Common myeloid progenitor, CD34-positive (primary cell): ENCODE measurements around the gene KCNA10.

Experiments used
- CTCF ChIA-PET: fragments of 350-600 bp; sonication (Branson Sonifier 250); formaldehyde crosslinking; loops from one replicate; lab custom pipeline; 2021; ENCODE audit warnings: antibody characterized with exemption; lab: Charles Lee
- POLR2A ChIA-PET: fragments of 350-600 bp; sonication (Branson Sonifier 250); formaldehyde crosslinking; loops from one replicate; lab custom pipeline; 2021; ENCODE audit warnings: antibody characterized with exemption; lab: Charles Lee
- DNase-seq, 3 donors: peaks; one replicate each; pipeline versions ENCODE4 v3.0.0 to v3.0.0-alpha.2; 2013
- H3K27ac ChIP-seq, 2 experiments: 1 replicate in 1 of 2; 2 replicates in 1 of 2; pipeline ENCODE4 v1.7.0; 2013; ENCODE audit warnings: inconsistent platforms in 2 of 2, low read length in 2 of 2, mild to moderate bottlenecking in 2 of 2, low read depth in 1 of 2, moderate library complexity in 1 of 2; ENCODE audit not compliant: severe bottlenecking in 2 of 2, insufficient read depth in 1 of 2, poor library complexity in 1 of 2
- H3K27me3 ChIP-seq, 5 experiments: replicated peaks in 2 of 5; 1 replicate in 3 of 5; 2 replicates in 2 of 5; pipeline versions ENCODE4 v1.6.1 to v1.7.0; 2013; ENCODE audit warnings: low read length in 4 of 5, mild to moderate bottlenecking in 2 of 5, moderate library complexity in 2 of 5, inconsistent platforms in 1 of 5; ENCODE audit not compliant: insufficient read depth in 5 of 5, control insufficient read depth in 4 of 5
- H3K36me3 ChIP-seq, 4 experiments: 1 replicate in 2 of 4; 2 replicates in 2 of 4; pipeline versions ENCODE4 v1.6.1 to v1.7.0; 2013; ENCODE audit warnings: low read length in 3 of 4, control low read depth in 1 of 4, mild to moderate bottlenecking in 1 of 4; ENCODE audit not compliant: control insufficient read depth in 4 of 4, insufficient read depth in 4 of 4
- H3K4me1 ChIP-seq, 4 experiments: 1 replicate in 3 of 4; 2 replicates in 1 of 4; pipeline versions ENCODE4 v1.6.1 to v1.7.1; 2013; ENCODE audit warnings: low read length in 3 of 4, mild to moderate bottlenecking in 3 of 4, control low read depth in 1 of 4, inconsistent platforms in 1 of 4, moderate library complexity in 1 of 4; ENCODE audit not compliant: control insufficient read depth in 4 of 4, insufficient read depth in 4 of 4; ENCODE audit errors: control extremely low read depth in 1 of 4
- H3K4me3 ChIP-seq, 7 experiments: 1 replicate in 4 of 7; 2 replicates in 3 of 7; pipeline versions ENCODE4 v1.5.1 to v1.7.0; 2013; ENCODE audit warnings: mild to moderate bottlenecking in 7 of 7, low read length in 6 of 7, moderate library complexity in 6 of 7, inconsistent platforms in 2 of 7, low read depth in 2 of 7, control low read depth in 1 of 7; ENCODE audit not compliant: insufficient read depth in 4 of 7, control insufficient read depth in 1 of 7; ENCODE audit errors: extremely low read depth in 1 of 7
- H3K9me3 ChIP-seq, 5 experiments: 1 replicate in 4 of 5; 2 replicates in 1 of 5; pipeline versions ENCODE4 v1.6.1 to v1.7.1; 2013; ENCODE audit warnings: low read length in 4 of 5, mild to moderate bottlenecking in 2 of 5, inconsistent platforms in 1 of 5, low read depth in 1 of 5, moderate library complexity in 1 of 5; ENCODE audit not compliant: control insufficient read depth in 4 of 5, insufficient read depth in 2 of 5; ENCODE audit errors: control extremely low read depth in 1 of 5
- WGBS: methylation state at CpG from one replicate; pipeline ENCODE4 v1.1.5; 2013; ENCODE audit not compliant: insufficient coverage; 5-methylcytosine and 5-hydroxymethylcytosine counted together

KCNA10 gene

DNA sequence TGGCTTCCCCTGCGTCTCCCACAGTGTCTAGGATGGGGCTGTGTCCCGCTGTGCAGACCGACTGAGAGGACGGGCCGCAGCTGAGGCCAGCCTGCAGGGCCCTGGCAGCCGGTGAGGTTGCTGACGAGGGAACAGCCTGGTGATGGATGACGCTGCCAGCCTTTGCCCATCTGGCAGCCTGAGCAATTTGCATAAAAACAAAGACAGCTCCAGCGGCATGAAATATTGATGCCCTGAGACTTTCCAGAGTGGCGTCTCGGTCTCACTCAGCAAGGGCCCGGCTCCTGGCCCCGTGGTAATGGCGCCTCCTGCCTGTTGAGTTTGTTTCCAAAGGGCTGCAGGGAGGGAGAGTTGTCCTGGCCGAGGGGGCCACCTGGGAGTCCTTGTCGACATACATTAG lies 19.1 kb upstream of the KCNA10 start:
- no peak for DNase-seq
- POLR2A ChIA-PET, result no interaction called here
- 83% methylated on average over 14 of the region's 16 CpGs for WGBS
- Histone ChIP-seq H3K9me3 (no peaks in the 10 kb centered on the region), H3K27me3 (peaks cover 0 to 13% (median 0%) of the 10 kb centered on the region in 5 experiments), H3K27ac (no peak overlapping the region), H3K4me1 (no peaks in the 10 kb centered on the region), H3K36me3 (no peaks in the 10 kb centered on the region), H3K4me3 (no peak overlapping the region)
- CTCF ChIA-PET, result interaction anchor here (1.2 kb wide), 1 partner anchor 14 kb away, joined by 3 read pairs; no protein-coding TSS in a partner anchor

- Histone ChIP-seq H3K4me1 (no peaks in the 10 kb centered on the region), H3K36me3 (no peaks in the 10 kb centered on the region), H3K9me3 (no peaks in the 10 kb centered on the region), H3K4me3 (no peak overlapping the region), H3K27me3 (peaks cover 0 to 18% (median 0%) of the 10 kb centered on the region in 5 experiments), H3K27ac (no peak overlapping the region)
- ChIA-PET POLR2A (interaction anchor here (0.6 kb wide), 1 partner anchor 1680 kb away, joined by 6 read pairs; no protein-coding TSS in a partner anchor), CTCF (interaction anchor here (1.0 to 1.4 kb wide), 3 partner anchors 9 to 78 kb away, joined by 5 read pairs; no protein-coding TSS in a partner anchor)
- DNase-seq, result no peak
- WGBS, result 64% methylated on average over 2 of the region's 3 CpGs
These were observed 17.0 kb upstream of the KCNA10 start for GRCh38 chr1:110535985-110536384.

DNA sequence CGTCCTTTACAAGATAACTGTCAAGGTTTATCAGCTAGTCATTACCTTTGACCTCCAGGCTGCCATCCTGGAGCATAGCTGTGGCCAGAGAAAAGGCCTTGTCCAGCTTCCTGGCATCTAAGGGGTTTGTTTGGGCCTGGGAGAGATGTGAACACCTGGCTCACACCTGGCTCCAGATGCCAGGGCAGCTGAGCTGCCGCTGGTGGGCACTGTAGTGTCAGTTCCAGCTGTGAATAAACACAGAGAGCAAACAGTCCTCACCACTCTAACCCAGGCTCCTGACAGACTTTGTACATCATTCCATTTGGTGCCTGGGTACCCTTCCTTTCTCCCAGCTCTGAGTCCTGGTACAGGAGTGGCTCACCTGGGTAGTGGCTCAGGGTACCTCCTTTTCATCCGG lies 14.3 kb upstream of the KCNA10 start:
- 88% methylated on average over 1 of the region's 3 CpGs for WGBS
- H3K9me3 ChIP-seq, result no peaks in the 10 kb centered on the region
- no peak for DNase-seq
- CTCF ChIA-PET, result interaction anchor here (1.0 to 1.4 kb wide), 3 partner anchors 9 to 87 kb away, joined by 3 to 4 read pairs (median 3); no protein-coding TSS in a partner anchor
- POLR2A ChIA-PET, result no interaction called here
- no peak overlapping the region for H3K4me3 ChIP-seq
- H3K36me3 ChIP-seq, result no peaks in the 10 kb centered on the region
- no peaks in the 10 kb centered on the region for H3K4me1 ChIP-seq
- H3K27ac ChIP-seq, result no peak overlapping the region
- peaks cover 0 to 34% (median 6%) of the 10 kb centered on the region in 5 experiments for H3K27me3 ChIP-seq

DNA sequence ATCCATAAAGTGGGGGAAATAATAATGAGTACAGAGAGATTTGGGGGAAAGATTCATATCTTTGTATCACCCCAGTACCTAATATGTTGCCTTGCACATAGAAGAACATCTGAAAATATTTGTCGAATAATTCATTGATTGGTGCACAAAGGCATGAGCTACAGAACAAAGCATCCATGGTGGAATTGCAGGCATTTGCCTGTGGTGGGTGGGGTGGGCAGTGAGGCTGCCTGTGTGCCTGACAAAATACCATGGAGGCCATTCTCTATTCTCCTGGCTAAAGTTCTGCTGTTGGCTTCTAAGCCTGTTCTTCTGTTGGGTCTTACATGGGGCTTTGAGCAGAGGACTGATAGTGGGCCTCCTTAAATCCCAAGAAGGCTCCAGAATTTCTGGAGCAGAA lies 10.0 kb upstream of the KCNA10 start:
- WGBS, result no CpG with 5 or more reads among the region's 1 CpG
- CTCF ChIA-PET, result interaction anchor here (0.8 to 1.4 kb wide), 2 partner anchors 81 to 252 kb away, joined by 3 to 4 read pairs; no protein-coding TSS in a partner anchor
- POLR2A ChIA-PET, result no interaction called here

GRCh38 chr1:110526201-110526780 lies 7.3 kb upstream of the KCNA10 start:
- WGBS, result 69% methylated on average over 7 of the region's 7 CpGs
- H3K9me3 ChIP-seq, result no peaks in the 10 kb centered on the region
- POLR2A ChIA-PET, result interaction anchor here (0.6 kb wide), 1 partner anchor 220 kb away, joined by 3 read pairs; no protein-coding TSS in a partner anchor
- no peaks in the 10 kb centered on the region for H3K36me3 ChIP-seq
- no peak overlapping the region for H3K4me3 ChIP-seq
- no peak overlapping the region for H3K27ac ChIP-seq
- CTCF ChIA-PET, result interaction anchor here (0.6 to 5.1 kb wide), 14 partner anchors 10 to 257 kb away, joined by 3 to 23 read pairs (median 4); no protein-coding TSS in a partner anchor
- peaks cover 0 to 3% (median 0%) of the 10 kb centered on the region in 4 experiments for H3K4me1 ChIP-seq
- H3K27me3 ChIP-seq, result peaks cover 0 to 36% (median 19%) of the 10 kb centered on the region in 5 experiments
- no peak for DNase-seq

More for the DNA sequence above, 10.0 kb upstream of the KCNA10 start:
- H3K27me3 ChIP-seq, result peaks cover 0 to 32% (median 16%) of the 10 kb centered on the region in 5 experiments
- H3K36me3 ChIP-seq, result no peaks in the 10 kb centered on the region
- DNase-seq, result no peak
- H3K4me3 ChIP-seq, result no peak overlapping the region
- no peaks in the 10 kb centered on the region for H3K9me3 ChIP-seq
- no peak overlapping the region for H3K27ac ChIP-seq
- peaks cover 0 to 3% (median 0%) of the 10 kb centered on the region in 4 experiments for H3K4me1 ChIP-seq

DNA sequence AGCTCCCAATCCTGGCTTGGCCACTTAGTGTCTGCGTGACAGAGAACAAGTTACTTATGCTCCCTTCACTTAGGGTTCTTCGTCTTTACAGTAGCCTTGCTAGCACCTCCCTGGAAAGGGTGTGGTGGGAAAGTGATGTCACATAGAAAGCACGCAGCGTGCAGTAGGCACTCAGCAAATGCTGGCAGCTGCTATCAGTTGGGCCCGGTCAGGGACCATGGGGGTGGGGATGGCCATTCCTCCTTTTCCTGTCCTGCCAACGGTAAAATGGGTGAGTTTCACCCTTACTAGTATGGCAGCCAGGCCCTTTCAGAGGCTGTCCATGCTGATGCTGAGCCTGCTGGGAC lies 6.2 kb upstream of the KCNA10 start:
- H3K27me3 ChIP-seq, result peaks cover 0 to 34% (median 19%) of the 10 kb centered on the region in 5 experiments
- H3K9me3 ChIP-seq, result no peaks in the 10 kb centered on the region
- no peak for DNase-seq
- H3K27ac ChIP-seq, result no peak overlapping the region
- ChIA-PET POLR2A (no interaction called here), CTCF (interaction anchor here (0.9 to 5.1 kb wide), 12 partner anchors 18 to 259 kb away, joined by 3 to 23 read pairs (median 7); partner anchors contain the start of gene KCNA2)
- H3K4me1 ChIP-seq, result peaks cover 0 to 6% (median 2%) of the 10 kb centered on the region in 4 experiments
- H3K4me3 ChIP-seq, result no peak overlapping the region
- no peaks in the 10 kb centered on the region for H3K36me3 ChIP-seq
- 93% methylated on average over 5 of the region's 6 CpGs for WGBS
